ENCODE results near the gene GRK2. TPM values are rescaled to one million over a fixed set of nuclear protein-coding genes. Genes with fewer than 3 reads are reported as not detected.

Gene GRK2
- total RNA-seq, 1 experiment from 2014 or later = 56.3 TPM

- Histone ChIP-seq H3K18ac (ENCODE audit: insufficient read length, low read depth, low read length) (no peak overlapping the region), H3K56ac (ENCODE audit: insufficient read length, low read depth, low read length) (no peak overlapping the region), H3K9me3 (ENCODE audit: control insufficient read depth, low read depth, low read length) (no peaks in the 10 kb centered on the region), H3K79me1 (ENCODE audit: insufficient read depth, low read depth, low read length, poor library complexity, severe bottlenecking) (no peaks in the 10 kb centered on the region), H3K27ac (ENCODE audit: insufficient read length, low read depth, low read length) (no peak overlapping the region), H3K23ac (ENCODE audit: insufficient read length, low read depth, low read length) (no peak overlapping the region), H3K4me1 (ENCODE audit: insufficient read depth, low read length) (no peaks in the 10 kb centered on the region), H3K23me2 (ENCODE audit: insufficient read length, low read depth, low read length, poor library complexity, severe bottlenecking) (peaks cover 14% of the 10 kb centered on the region), H3K14ac (ENCODE audit: insufficient read depth, low read length) (no peak overlapping the region), H2BK20ac (ENCODE audit: low read depth, low read length, poor library complexity, severe bottlenecking) (no peak overlapping the region), H2BK5ac (ENCODE audit: insufficient read length, low read length) (no peak overlapping the region), H4K8ac (replicated peaks; ENCODE audit: insufficient read length, low read depth, low read length) (no peak overlapping the region), H2BK12ac (ENCODE audit: insufficient read length, low read depth, low read length) (no peak overlapping the region), H3K9ac (ENCODE audit: extremely low read depth, insufficient read length, low read length) (no peak overlapping the region), H3T11ph (ENCODE audit: low read length) (no peak overlapping the region), H3K4me2 (ENCODE audit: insufficient read depth, insufficient read length, low read length) (peak overlapping the region; percentile 92), H2AK5ac (ENCODE audit: insufficient read length, low read length) (no peak overlapping the region), H3K79me2 (ENCODE audit: insufficient read depth, low read length) (no peaks in the 10 kb centered on the region), H4K20me1 (ENCODE audit: control insufficient read depth, insufficient read depth, insufficient read length) (peaks cover 3% of the 10 kb centered on the region), H4K5ac (ENCODE audit: insufficient read length, low read depth, low read length) (no peak overlapping the region), H2BK120ac (ENCODE audit: low read depth, low read length, poor library complexity, severe bottlenecking) (no peak overlapping the region), H3K4ac (ENCODE audit: low read depth, low read length) (no peak overlapping the region), H3K27me3 (ENCODE audit: insufficient read depth, low read length) (peaks cover 11% of the 10 kb centered on the region), H2BK15ac (ENCODE audit: low read depth, low read length) (no peak overlapping the region), H4K91ac (ENCODE audit: insufficient read length, low read depth, low read length) (no peak overlapping the region), H2AFZ (ENCODE audit: low read length) (peak overlapping the region; percentile 25)
- H3K9me3 Mint-ChIP-seq = no peaks in the 10 kb centered on the region; a peak in 1 of 5 replicates
- H3K4me1 Mint-ChIP-seq = peaks cover 4 to 6% of the 10 kb centered on the region in 2 experiments
- DNase-seq = no peak
- WGBS (ENCODE audit: extremely low coverage, insufficient read length, low lambda C conversion rate) = no CpG with 5 or more reads among the region's 10 CpGs
- peaks cover 42% of the 10 kb centered on the region for H3K27me3 Mint-ChIP-seq (ENCODE audit: low read depth)
- no peak for TF ChIP-seq CTCF (conservative IDR thresholded peaks at IDR 0.05)
- no peak overlapping the region for H3K27ac Mint-ChIP-seq
- peaks cover 0 to under 1% (median 0%) of the 10 kb centered on the region in 3 experiments; a peak in 1 of 7 replicates for H3K36me3 Mint-ChIP-seq (ENCODE audit: insufficient read depth in 1 of 3, low read depth in 3 of 3)
- peak overlapping the region; percentile 85 to 97 for H3K4me3 Mint-ChIP-seq
Observed at GRCh38 chr11:67316882-67317204, 50.6 kb downstream of the GRK2 start.

All from H9 (cell line).